ENCODE measurements around the gene TFIP11.

TFIP11 gene

GRCh38 chr22:26445577-26446275, 66.5 kb downstream of the TFIP11 start:
- DNase-seq, result no peak

- no peak for DNase-seq
Measured at GRCh38 chr22:26444777-26445176, 67.5 kb downstream of the TFIP11 start.

GRCh38 chr22:26443901-26444690, 68.2 kb downstream of the TFIP11 start:
- DNase-seq, result no peak

- DNase-seq, result no peak
Measured at GRCh38 chr22:26442086-26442756, 70.1 kb downstream of the TFIP11 start.
